Measurements from ENCODE around the gene C1GALT1C1L.
A peak's percentile ranks its signal among the peaks of the same experiment; 100 is the strongest.
"Not testable (repeated sequence)": the region's sequence is repeated elsewhere in the genome, so short reads cannot be mapped to it uniquely, and the experiment has no call there.

C1GALT1C1L gene

DNA sequence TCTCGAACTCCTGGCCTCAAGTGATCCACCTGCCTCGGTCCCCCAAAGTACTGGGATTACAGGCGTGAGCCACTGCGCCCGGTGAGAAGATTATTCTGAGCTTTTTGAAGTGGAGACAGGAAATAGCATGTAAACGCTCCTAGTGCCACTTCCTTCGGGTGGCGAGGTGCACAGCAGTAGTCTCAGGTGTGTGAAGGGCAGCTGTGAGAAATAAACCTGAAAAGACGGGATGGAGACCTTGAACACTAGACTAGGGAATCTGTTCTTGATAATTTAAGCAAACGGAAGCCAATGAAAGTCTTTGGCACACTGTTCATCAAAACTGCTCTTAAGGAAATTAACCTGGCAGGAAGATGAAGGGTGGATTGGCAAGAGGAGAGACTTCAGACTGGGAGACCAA lies 39.6 kb downstream of the C1GALT1C1L start:
- Mint-ChIP-seq H3K4me3 (peak overlapping the region; percentile 87 to 95), H3K36me3 (ENCODE audit: insufficient read depth) (peaks cover 4% of the 10 kb centered on the region), H3K27me3 (peaks cover 51 to 55% of the 10 kb centered on the region in 2 donors), H3K27ac (peak overlapping the region; percentile 27 to 91), H3K4me1 (ENCODE audit: low read depth in 2 of 2) (peaks cover 11 to 14% of the 10 kb centered on the region in 2 donors), H3K9me3 (no peaks in the 10 kb centered on the region)
- ATAC-seq (replicated peaks) = peak; percentile 40
- DNase-seq = peak in 1 of 3 experiments; percentile 7

DNA sequence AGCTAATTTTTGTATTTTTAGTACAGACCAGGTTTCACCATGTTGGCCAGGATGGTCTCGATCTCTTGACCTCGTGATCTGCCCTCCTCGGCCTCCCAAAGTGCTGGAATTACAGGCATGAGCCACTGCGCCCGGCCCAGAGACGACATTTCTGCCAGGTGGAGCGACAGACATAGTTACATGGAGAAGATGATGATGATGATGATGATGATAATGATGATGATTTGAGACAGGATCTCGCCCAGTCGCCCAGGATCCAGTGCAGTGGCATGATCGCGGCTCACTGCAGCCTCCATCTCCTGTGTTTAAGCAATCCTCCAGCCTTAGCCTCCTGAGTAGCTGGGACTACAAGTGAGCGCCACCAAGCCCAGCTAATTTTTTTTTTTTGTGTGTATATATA lies 40.1 kb downstream of the C1GALT1C1L start:
- ATAC-seq (replicated peaks); H3K36me3 Mint-ChIP-seq (ENCODE audit: insufficient read depth); H3K9me3 Mint-ChIP-seq; DNase-seq: not testable (repeated sequence)
- peak overlapping the region in 1 of 2 donors; percentile 91 for H3K27ac Mint-ChIP-seq
- peaks cover 11 to 14% of the 10 kb centered on the region in 2 donors for H3K4me1 Mint-ChIP-seq (ENCODE audit: low read depth in 2 of 2)
- H3K27me3 Mint-ChIP-seq = peaks cover 56 to 59% of the 10 kb centered on the region in 2 donors
- peak overlapping the region; percentile 87 to 95 for H3K4me3 Mint-ChIP-seq

DNA sequence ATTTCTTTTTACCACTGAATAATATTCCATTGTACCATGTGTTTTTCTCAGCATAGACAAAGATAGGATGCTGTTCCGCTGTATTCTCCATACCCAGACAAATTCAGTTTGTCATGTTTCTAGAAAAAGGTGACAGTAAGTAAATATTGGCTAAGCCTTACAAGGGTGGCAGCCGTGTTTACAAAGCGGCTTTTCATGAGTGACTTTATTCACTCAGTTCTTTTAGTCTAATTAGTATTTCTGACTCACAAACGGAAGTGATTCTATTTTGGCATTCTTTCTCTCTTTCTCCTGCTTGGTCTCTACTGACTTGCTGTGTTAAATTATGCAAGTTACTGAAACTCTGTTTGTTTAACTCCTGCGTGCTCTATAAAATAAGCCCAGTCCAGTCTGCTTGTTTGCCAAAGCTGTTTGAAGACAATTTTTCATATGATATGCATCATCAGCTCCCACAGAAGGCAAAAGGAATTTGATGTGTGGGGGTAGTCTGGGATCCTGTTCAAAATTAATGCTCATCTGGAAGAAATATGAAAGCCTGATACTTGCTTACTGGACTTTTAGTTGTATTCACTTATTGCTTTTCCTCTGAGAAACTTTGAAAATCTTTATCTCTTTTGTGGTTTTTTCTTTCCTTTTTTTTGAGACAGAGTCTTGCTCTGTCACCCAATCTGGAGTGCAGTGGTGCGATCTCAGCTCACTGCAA lies 41.5 kb downstream of the C1GALT1C1L start:
- no peak for ATAC-seq (replicated peaks)
- Mint-ChIP-seq H3K4me1 (ENCODE audit: low read depth in 2 of 2) (peaks cover 11 to 14% of the 10 kb centered on the region in 2 donors), H3K27me3 (peaks cover 63 to 68% of the 10 kb centered on the region in 2 donors), H3K4me3 (no peak overlapping the region), H3K36me3 (ENCODE audit: insufficient read depth) (peaks cover 4% of the 10 kb centered on the region), H3K9me3 (no peaks in the 10 kb centered on the region), H3K27ac (no peak overlapping the region)
- DNase-seq = no peak

DNA sequence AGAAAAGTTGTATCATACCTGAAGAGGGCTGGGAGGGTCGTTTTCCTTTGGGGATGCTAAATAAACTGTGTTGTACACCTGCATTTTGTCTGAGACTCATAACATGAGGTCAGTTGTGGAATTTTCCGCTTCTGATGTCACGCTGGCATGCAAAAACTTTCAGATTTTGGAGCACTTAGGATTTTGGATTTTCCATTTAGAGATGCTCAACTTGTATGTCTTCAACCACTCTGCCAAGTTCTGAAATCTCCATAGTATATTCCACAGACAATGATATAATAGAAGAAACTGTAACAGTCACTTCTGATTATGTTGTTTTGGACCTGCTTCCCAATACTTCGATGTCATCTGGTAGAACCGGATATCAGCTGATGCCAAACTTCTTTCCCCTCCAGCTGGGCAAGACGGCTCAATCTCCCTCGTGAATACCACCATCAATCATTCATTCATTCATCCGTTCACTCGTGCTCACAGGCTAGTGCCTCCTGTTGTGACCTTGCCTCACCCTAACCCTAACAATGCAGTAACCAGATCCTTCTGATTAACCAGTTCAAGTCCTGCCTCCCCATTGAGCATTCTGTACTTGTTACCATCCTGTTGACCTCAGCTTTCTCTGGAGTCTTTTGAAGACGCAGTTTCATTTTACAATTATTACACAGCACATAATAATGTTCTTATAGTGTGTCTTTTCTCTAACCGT lies 44.5 kb downstream of the C1GALT1C1L start:
- Mint-ChIP-seq H3K4me1 (ENCODE audit: low read depth in 2 of 2) (peaks cover 7 to 9% of the 10 kb centered on the region in 2 donors), H3K27ac (no peak overlapping the region), H3K36me3 (ENCODE audit: insufficient read depth) (peaks cover 4% of the 10 kb centered on the region), H3K27me3 (peaks cover 67 to 78% of the 10 kb centered on the region in 2 donors), H3K9me3 (no peaks in the 10 kb centered on the region), H3K4me3 (no peak overlapping the region)
- DNase-seq (no peak), ATAC-seq (replicated peaks) (no peak)

Measured in effector memory CD8-positive, alpha-beta T cell (primary cell).